Spinal cord (tissue), 10 donors: ENCODE measurements around the gene ATP6V0C. TPM values are rescaled to one million over a fixed set of nuclear protein-coding genes. Genes with fewer than 3 reads are reported as not detected.
"Not testable (repeated sequence)": the region's sequence is repeated elsewhere in the genome, so short reads cannot be mapped to it uniquely, and the experiment has no call there.

Experiments used
- DNase-seq, 6 donors: peaks; one replicate each; pipeline versions ENCODE4 v3.0.0 to v3.0.0-alpha.2; 2013 to 2015; ENCODE audit warnings: low spot score in 6 of 6, low read depth in 4 of 6
- H3K27ac ChIP-seq: one replicate; pipeline ENCODE4 v1.5.1; 2013; ENCODE audit warnings: low read depth, low read length, control low read depth
- H3K27me3 ChIP-seq: one replicate; pipeline ENCODE4 v1.6.1; 2013; ENCODE audit warnings: low read length; ENCODE audit not compliant: control insufficient read depth, insufficient read depth
- H3K36me3 ChIP-seq: one replicate; pipeline ENCODE4 v1.6.1; 2013; ENCODE audit warnings: low read length; ENCODE audit not compliant: control insufficient read depth, insufficient read depth
- H3K4me1 ChIP-seq: one replicate; pipeline ENCODE4 v1.6.1; 2013; ENCODE audit warnings: low read length; ENCODE audit not compliant: control insufficient read depth, insufficient read depth
- H3K4me3 ChIP-seq: one replicate; pipeline ENCODE4 v1.5.1; 2013; ENCODE audit warnings: low read depth, low read length, control low read depth
- H3K9me3 ChIP-seq: one replicate; pipeline ENCODE4 v1.6.1; 2013; ENCODE audit warnings: low read length; ENCODE audit not compliant: control insufficient read depth, insufficient read depth
- WGBS: methylation state at CpG from one replicate; pipeline ENCODE4 v1.1.5; 2013; ENCODE audit warnings: missing lambda C conversion rate; ENCODE audit not compliant: insufficient coverage; 5-methylcytosine and 5-hydroxymethylcytosine counted together
- polyA plus RNA-seq, 2 donors: library from polyadenylated mRNA; unstranded; fragments of 120-200 nt; gene quantifications; one replicate each; pipeline ENCODE4 v1.2.1, GENCODE V29; 2013; ENCODE audit not compliant: insufficient read length in 2 of 2
- total RNA-seq, 2 donors: library from RNA; depleted of rRNA in 1 of 2; stranded (reverse); fragments of 120-200 nt in 1 of 2; fragments of >200 nt in 1 of 2; gene quantifications; one replicate each; pipeline versions ENCODE4 v1.2.3 to v1.2.4, GENCODE V29; 2013 to 2014
- donor health status: healthy.

ATP6V0C gene
- total and polyA plus RNA-seq, 4 donors, result 42.6 to 659 (median 345) TPM

DNA sequence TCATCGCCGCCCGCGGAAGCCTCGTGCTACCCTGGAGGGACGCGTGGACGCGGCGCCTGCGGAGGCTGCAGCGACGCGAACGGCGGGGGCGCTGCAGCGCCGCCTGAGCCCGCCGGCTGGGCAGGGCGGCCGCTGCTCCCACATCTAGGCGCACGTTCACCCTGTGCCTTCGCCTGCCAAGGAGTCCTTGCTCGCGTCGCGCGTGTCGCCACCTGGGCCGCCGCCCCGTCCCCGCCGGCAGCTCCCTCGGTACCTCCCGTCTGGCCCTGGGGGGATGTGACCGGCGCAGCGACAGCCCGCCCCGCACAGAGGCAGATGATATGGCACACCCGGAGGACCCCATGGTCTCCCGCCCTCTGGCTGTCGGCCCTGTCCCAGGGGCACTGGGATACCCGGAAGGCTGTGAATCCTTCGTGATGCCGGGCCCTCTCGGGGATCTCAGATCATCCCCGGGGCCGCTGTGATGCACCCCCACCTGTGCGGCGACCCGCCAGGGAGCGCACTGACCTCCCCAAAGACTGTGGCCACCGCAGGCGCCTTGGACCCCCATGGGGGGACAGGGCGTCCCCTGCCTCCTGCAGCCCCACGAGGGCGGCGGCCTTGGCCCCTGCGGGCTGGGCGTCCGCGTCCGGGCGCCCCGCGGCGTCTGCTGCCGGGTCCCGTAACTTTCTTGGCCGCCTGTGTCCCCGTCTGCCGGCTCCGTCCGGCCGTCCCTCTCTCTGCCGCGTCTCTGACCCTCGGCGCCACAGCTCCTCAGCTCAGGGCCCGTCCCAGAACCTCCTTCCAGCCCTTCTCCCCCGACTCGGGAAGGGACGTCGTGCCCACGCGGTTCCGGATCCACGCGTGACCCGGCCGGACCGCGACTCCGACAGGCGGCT lies 39.5 kb upstream of the ATP6V0C start:
- H3K4me1 ChIP-seq, result peaks cover 69% of the 10 kb centered on the region

DNA sequence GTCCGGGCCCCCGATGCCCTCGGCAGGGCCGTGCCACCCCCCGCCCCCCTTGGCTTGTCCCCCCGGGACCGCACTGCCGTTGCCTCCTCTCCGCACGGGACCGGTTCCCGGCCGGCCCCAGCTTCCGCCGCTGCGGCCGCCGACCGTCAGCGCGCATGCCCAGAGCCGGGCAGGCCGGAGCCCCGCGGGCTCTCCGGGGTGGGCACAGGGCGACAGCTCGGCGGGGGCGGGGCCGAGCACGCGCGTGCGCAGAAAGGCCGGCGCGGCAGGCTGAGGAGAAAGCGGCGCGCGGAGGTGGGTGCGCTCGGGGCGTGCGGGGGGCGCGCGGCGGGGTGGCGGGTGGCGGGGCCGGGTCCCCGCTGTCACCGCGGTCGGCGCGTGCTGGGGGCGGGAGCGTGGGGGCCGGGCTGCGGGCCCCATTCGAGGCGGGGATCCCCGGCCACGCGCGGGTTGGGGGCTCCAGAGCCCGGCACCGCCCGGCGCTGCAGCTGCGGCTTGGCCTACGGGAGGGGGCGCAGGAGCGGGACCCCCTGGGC lies 38.8 kb upstream of the ATP6V0C start, which contains the start of gene TBC1D24:
TBC1D24 (plus strand) TSS at position 251 of the 536 bp plus-strand sequence. CDS start 21,022 bp downstream, outside the sequence.
- peak in 5 of 6 donors; percentile 75 to 96 (median 84) for DNase-seq
- Histone ChIP-seq H3K27ac (peak within 1 kb of the TSS; percentile 57), H3K4me1 (peaks cover 62% of the 10 kb centered on the region), H3K36me3 (peaks cover 23% of the 10 kb centered on the region), H3K9me3 (no peaks in the 10 kb centered on the region), H3K27me3 (no peaks in the 10 kb centered on the region), H3K4me3 (peak within 1 kb of the TSS; percentile 55)
- under 1% methylated on average over 77 of the region's 77 CpGs for WGBS

More for the DNA sequence above, 39.5 kb upstream of the ATP6V0C start:
- under 1% methylated on average over 100 of the region's 100 CpGs for WGBS
- H3K27me3 ChIP-seq, result no peaks in the 10 kb centered on the region
- peak overlapping the region; percentile 55 for H3K4me3 ChIP-seq
- peak in 2 of 6 donors; percentile 71 to 73 for DNase-seq
- no peaks in the 10 kb centered on the region for H3K9me3 ChIP-seq
- peaks cover 18% of the 10 kb centered on the region for H3K36me3 ChIP-seq
- peak overlapping the region; percentile 57 for H3K27ac ChIP-seq

DNA sequence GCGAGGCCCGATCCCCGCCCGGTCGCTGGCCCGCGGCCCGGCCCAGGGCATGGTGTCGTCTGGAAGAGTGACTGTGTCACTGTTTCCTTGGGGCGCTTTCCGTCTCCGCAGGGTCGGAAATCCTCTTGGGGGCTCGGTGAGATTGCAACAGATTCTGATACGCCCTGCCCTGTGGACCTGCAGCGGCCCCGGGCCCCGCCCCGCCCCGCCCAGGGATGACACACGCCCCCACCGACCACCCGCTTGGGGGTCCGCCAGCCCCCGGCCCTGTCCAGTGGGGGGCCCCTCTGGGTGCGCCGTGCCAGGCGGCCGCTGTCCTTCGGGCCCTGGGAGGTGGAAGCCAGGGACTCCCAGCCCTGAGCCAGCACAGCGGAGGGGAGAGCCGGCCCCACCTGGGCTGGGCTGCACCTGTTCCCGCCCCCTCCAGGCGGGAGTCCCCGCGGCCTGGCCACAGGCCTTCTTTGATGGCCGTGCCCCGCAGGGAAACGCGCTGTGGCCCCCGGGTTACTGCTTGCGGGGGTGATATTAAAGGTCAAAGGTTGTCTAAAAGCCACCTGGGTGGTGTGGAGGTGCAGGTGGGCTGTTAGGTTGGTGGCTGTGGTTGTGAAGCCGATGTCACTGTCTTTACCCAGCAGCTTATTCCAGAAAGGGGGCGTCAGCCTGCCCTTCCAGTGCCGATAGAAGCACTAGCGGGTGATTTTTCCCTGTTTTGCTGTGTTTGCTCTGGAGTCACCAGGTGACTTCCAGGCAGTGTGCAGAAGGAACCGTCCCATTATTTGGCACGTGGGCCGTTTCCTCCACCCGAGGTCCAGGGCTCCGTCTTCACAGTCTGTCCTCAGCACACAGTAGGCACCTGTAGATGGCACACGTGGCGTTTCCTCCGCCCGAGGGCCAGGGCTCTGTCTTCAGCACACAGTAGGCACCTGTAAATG lies 38.1 kb upstream of the ATP6V0C start:
- DNase-seq, result peak in 2 of 6 donors; percentile 54 to 56
- Histone ChIP-seq H3K4me3 (peak overlapping the region; percentile 55), H3K27ac (no peak overlapping the region), H3K4me1 (peaks cover 55% of the 10 kb centered on the region), H3K27me3 (no peaks in the 10 kb centered on the region), H3K9me3 (no peaks in the 10 kb centered on the region), H3K36me3 (peaks cover 27% of the 10 kb centered on the region)
- 8% methylated on average over 49 of the region's 55 CpGs for WGBS

DNA sequence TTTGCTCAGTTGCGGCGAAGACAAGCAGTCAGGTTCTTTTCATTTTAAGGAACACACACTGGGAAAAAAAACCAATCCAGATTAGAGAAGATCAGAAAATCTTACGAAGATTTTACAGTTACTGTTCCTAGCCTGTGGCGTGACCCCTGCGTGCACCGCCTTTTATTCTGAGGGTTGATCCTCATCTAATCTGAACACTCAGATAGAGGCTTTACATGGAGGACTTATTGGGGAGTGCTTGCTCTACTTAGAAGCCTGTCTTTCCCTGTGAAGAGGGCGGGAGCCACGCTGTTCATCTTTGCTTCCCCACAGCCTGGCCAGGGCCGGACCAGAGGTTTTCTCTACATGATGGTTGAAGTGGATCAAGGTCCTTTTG lies 37.4 kb upstream of the ATP6V0C start:
- DNase-seq, result no peak
- H3K4me1 ChIP-seq, result peaks cover 52% of the 10 kb centered on the region
- peaks cover 32% of the 10 kb centered on the region for H3K36me3 ChIP-seq
- 89% methylated on average over 6 of the region's 9 CpGs for WGBS
- H3K4me3 ChIP-seq, result peak overlapping the region; percentile 55
- H3K9me3 ChIP-seq, result no peaks in the 10 kb centered on the region
- H3K27me3 ChIP-seq, result no peaks in the 10 kb centered on the region
- H3K27ac ChIP-seq, result no peak overlapping the region

DNA sequence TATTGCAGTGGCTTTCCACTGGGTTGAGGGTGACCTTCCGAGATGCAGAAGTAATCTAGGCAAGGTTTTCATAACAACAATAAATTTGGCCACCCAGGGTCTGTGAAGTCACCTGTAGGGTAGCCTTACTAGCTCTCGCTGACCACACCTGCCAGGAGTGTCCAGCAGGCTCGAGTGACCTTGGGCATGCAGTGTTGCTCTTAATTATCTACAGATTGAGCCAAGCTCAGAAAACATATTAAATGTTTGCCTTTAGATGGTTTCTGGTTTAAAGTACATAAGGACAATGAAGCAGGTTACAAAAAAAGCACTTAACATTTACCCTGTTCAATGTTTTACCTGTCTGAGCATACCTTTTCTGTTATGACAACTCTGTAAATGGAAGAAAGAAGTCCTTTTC lies 37.0 kb upstream of the ATP6V0C start:
- H3K9me3 ChIP-seq, result no peaks in the 10 kb centered on the region
- no peak for DNase-seq
- no peaks in the 10 kb centered on the region for H3K27me3 ChIP-seq
- no peak overlapping the region for H3K4me3 ChIP-seq
- peaks cover 36% of the 10 kb centered on the region for H3K36me3 ChIP-seq
- H3K27ac ChIP-seq, result no peak overlapping the region
- WGBS, result no CpG with 5 or more reads among the region's 3 CpGs
- H3K4me1 ChIP-seq, result peaks cover 52% of the 10 kb centered on the region

DNA sequence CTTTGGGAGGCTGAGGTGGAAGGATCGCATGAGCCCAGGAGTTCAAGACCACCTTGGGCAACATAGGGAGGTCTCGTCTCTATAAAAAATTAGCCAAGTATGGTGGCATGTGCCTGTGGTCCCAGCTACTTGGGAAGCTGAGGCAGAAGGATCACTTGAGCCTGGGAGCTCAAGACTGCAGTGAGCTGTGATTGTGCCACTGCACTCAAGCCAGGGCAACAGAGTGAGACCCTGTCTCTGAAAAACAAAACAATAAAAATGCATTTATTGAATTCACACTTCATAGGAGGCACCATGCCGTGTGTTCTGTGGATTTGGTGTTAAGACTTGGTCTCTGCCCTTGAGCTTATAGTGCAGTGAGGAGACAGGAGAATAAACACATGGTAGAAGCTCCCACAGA lies 36.4 kb upstream of the ATP6V0C start:
- Histone ChIP-seq H3K36me3 (peaks cover 36% of the 10 kb centered on the region), H3K4me3 (no peak overlapping the region), H3K27me3 (no peaks in the 10 kb centered on the region), H3K27ac (no peak overlapping the region), H3K4me1 (peaks cover 49% of the 10 kb centered on the region), H3K9me3 (no peaks in the 10 kb centered on the region)
- no peak for DNase-seq
- 100% methylated on average over 3 of the region's 3 CpGs for WGBS

DNA sequence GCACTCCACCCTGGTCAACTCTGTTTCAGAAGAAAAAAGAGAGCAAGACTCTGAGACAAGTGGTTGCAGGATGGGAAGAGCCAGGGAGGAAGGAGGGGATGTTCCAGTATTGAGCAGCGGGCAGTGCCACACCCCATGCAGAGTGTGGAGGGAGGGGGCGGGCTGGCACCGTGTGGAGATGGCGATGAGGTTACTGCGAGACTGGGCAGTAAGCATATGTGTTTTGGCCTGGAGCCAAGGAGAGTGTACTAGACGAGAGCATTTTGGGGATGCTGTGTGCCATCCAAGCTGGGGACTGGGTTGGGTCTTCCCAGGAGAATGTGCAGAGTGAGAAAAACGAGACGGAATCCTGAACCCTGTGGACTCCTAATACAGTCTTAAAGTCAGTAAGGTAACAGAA lies 35.5 kb upstream of the ATP6V0C start:
- no peak overlapping the region for H3K27ac ChIP-seq
- H3K4me1 ChIP-seq, result peaks cover 49% of the 10 kb centered on the region
- 42% methylated on average over 8 of the region's 8 CpGs for WGBS
- peaks cover 38% of the 10 kb centered on the region for H3K36me3 ChIP-seq
- no peak for DNase-seq
- H3K4me3 ChIP-seq, result no peak overlapping the region
- H3K27me3 ChIP-seq, result no peaks in the 10 kb centered on the region
- H3K9me3 ChIP-seq, result no peaks in the 10 kb centered on the region

DNA sequence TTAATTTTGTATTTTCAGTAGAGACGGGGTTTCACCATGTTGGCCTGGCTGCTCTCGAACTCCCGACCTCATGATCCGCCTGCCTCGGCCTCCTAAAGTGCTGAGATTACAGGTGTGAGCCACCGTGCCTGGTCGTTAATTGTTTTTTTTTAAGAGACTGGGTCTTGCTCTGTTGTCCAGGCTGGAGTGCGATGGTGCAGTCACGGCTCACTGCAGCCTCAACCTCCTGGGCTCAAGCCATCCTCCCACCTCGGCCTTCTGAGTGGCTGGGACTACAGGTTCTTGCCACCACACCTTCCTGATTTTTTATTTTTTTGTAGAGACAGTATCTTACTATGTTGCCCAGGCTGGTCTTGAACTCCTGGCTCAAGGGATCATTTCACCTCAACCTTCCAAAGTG lies 33.8 kb upstream of the ATP6V0C start:
- not testable (repeated sequence) for H3K27ac ChIP-seq, H3K9me3 ChIP-seq, H3K27me3 ChIP-seq, H3K4me3 ChIP-seq, DNase-seq
- peaks cover 56% of the 10 kb centered on the region for H3K4me1 ChIP-seq
- 94% methylated on average over 9 of the region's 10 CpGs for whole genome bisulfite sequencing
- peaks cover 52% of the 10 kb centered on the region for H3K36me3 ChIP-seq

DNA sequence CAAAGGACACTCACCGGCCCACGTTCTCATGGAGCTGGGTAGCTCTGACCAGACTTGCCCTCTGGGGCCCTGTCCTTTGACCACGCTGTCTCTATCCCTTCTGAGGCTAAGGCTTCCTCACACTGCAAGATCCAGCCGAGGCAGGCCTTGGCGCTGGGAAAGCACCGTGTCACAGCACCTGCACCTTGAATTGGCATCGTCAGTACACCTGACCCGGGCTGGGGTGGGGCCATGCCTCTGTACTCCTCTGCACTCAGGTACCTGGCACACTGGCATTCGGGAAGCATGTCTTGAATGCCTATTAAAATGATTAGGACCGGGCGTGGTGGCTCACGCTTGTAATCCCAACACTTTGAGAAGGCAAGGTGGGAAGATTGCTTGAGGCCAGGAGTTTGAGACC lies 32.8 kb upstream of the ATP6V0C start:
- WGBS, result 94% methylated on average over 9 of the region's 12 CpGs

More for the DNA sequence above, 32.8 kb upstream of the ATP6V0C start:
- peaks cover 54% of the 10 kb centered on the region for H3K4me1 ChIP-seq
- H3K27me3 ChIP-seq, result no peaks in the 10 kb centered on the region
- H3K36me3 ChIP-seq, result peaks cover 55% of the 10 kb centered on the region
- no peaks in the 10 kb centered on the region for H3K9me3 ChIP-seq
- H3K4me3 ChIP-seq, result no peak overlapping the region
- no peak overlapping the region for H3K27ac ChIP-seq
- DNase-seq, result no peak
